ENCODE results near the gene SRGN. TPM values are rescaled to one million over a fixed set of nuclear protein-coding genes. Genes with fewer than 3 reads are reported as not detected.

Gene SRGN
- total and polyA plus RNA-seq, 2 of the 13 experiments (the other 11 are each of a cell fraction or from before 2014, with no cell fraction given): 0.09 TPM; not detected in 1

Small RNAs within 50 kb of the gene (small RNA-seq; reads per million reads assigned to genes)
- gene RF00017 (ENCODE audit: insufficient read depth in 2 of 3, insufficient read length in 3 of 3, low read depth in 2 of 3, low replicate concordance in 1 of 3): 0 reads per million in 3 experiments

Other genes starting within 250 kb of the SRGN start
- gene DDX50, start 186.8 kb upstream of the SRGN start, total RNA-seq (2016; rRNA removed; fragmentation: Illumina TruSeq; extraction: Trizol): 38.2 and 56.3 TPM in 2 replicates
- gene DDX50, start 186.8 kb upstream of the SRGN start, polyA plus RNA-seq (2011; rRNA removed): 15.6 and 19.0 TPM in 2 replicates
- 147 and 243 TPM in 2 replicates for gene DDX21, start 131.9 kb upstream of the SRGN start, total RNA-seq (2016; rRNA removed; fragmentation: Illumina TruSeq; extraction: Trizol)
- 44.6 and 52.5 TPM in 2 replicates for gene DDX21, start 131.9 kb upstream of the SRGN start, polyA plus RNA-seq (2011; rRNA removed)
- gene KIFBP, start 99.3 kb upstream of the SRGN start, total RNA-seq (2016; rRNA removed; fragmentation: Illumina TruSeq; extraction: Trizol): 21.9 and 29.9 TPM in 2 replicates
- 10.3 and 13.0 TPM in 2 replicates for gene KIFBP, start 99.3 kb upstream of the SRGN start, polyA plus RNA-seq (2011; rRNA removed)
- gene VPS26A, start 36.1 kb downstream of the SRGN start, total RNA-seq (2016; rRNA removed; fragmentation: Illumina TruSeq; extraction: Trizol): 32.6 and 56.7 TPM in 2 replicates
- 10.3 and 12.9 TPM in 2 replicates for gene VPS26A, start 36.1 kb downstream of the SRGN start, polyA plus RNA-seq (2011; rRNA removed)
- 45.7 and 57.0 TPM in 2 replicates for gene SUPV3L1, start 92.1 kb downstream of the SRGN start, total RNA-seq (2016; rRNA removed; fragmentation: Illumina TruSeq; extraction: Trizol)
- gene SUPV3L1, start 92.1 kb downstream of the SRGN start, polyA plus RNA-seq (2011; rRNA removed): 21.7 and 28.8 TPM in 2 replicates
- 5.1 and 12.4 TPM in 2 replicates for gene HKDC1, start 132.2 kb downstream of the SRGN start, total RNA-seq (2016; rRNA removed; fragmentation: Illumina TruSeq; extraction: Trizol)
- gene HKDC1, start 132.2 kb downstream of the SRGN start, polyA plus RNA-seq (2011; rRNA removed): 8.1 and 10.1 TPM in 2 replicates
- 0.21 and 0.29 TPM in 2 replicates for gene HK1, start 190.4 kb downstream of the SRGN start, total RNA-seq (2016; rRNA removed; fragmentation: Illumina TruSeq; extraction: Trizol)
- gene HK1, start 190.4 kb downstream of the SRGN start, polyA plus RNA-seq (2011; rRNA removed): 1.3 and 1.5 TPM in 2 replicates